ENCODE results near the gene FGFRL1. TPM values are rescaled to one million over a fixed set of nuclear protein-coding genes. Genes with fewer than 3 reads are reported as not detected.

Gene FGFRL1
- total and polyA plus RNA-seq, 2 of the 13 experiments (the other 11 are each of a cell fraction or from before 2014, with no cell fraction given) = 19.1 to 30.6 TPM

DNA sequence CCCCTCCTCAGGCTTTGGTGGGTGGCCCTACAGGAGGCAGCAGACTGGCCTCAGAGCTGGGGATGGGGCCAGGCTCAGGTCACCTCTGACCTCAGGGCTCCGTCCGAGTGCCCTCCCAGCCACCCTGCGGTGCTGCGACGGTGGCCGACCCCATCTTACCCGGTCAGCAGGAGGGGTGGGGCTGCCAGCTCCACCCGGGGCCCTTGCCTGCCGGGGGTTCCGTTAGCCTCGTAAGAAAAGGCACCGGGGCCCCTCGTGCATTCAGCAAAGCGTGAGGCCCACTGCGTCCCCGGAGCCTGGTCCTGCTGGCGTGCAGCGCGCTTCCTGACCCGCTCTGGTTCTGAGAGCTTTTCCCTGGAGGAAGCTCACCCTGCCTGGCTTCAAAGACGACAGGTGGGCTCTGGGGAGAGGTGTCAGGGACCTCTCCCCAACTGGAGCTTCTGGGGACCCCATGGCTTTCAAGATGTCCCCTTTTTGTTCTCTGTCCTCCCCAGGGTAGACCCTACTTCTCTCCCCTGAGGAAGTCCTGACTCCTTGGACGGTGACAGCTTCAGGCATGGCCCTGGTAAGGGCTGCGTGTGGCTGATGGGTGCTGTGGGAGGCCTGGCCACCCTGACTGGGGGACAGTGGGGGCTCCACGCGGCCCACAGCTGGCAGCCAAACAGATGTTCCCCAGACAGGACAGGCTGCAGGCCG is 15.9 kb downstream of the FGFRL1 start (continued):
- TF ChIP-seq ZFP36 (IDR thresholded peaks at IDR 0.05; ENCODE audit: borderline replicate concordance, low read depth, low read length, partially characterized antibody) (no peak), HCFC1 (IDR thresholded peaks at IDR 0.05; ENCODE audit: low read depth, low read length) (no peak), ZNF776 (CRISPR knock-in tag; IDR thresholded peaks at IDR 0.05) (no peak), SRSF1 (optimal IDR thresholded peaks at IDR 0.05; ENCODE audit: low read depth, low read length) (peak; percentile 3), TBP (CRISPR knock-in tag; IDR thresholded peaks at IDR 0.05) (no peak), DPF2 (CRISPR knock-in tag; IDR thresholded peaks at IDR 0.05; ENCODE audit: borderline replicate concordance, low read depth) (no peak), CENPX (CRISPR knock-in tag; IDR thresholded peaks at IDR 0.05) (no peak), SMC3 (IDR thresholded peaks at IDR 0.05; ENCODE audit: low read length) (no peak), JDP2 (CRISPR knock-in tag; IDR thresholded peaks at IDR 0.05; ENCODE audit: borderline replicate concordance) (no peak), ZNF737 (CRISPR knock-in tag; IDR thresholded peaks at IDR 0.05; ENCODE audit: borderline replicate concordance) (no peak), ARNTL (CRISPR knock-in tag; IDR thresholded peaks at IDR 0.05) (no peak), EP300 (IDR thresholded peaks at IDR 0.05; ENCODE audit: low read depth in 2 of 2, low read length in 2 of 2) (no peak), EP300 (CRISPR knock-in tag; IDR thresholded peaks at IDR 0.05; ENCODE audit: borderline replicate concordance) (no peak), ATF1 (CRISPR knock-in tag; IDR thresholded peaks at IDR 0.05) (no peak), ZNF564 (CRISPR knock-in tag; IDR thresholded peaks at IDR 0.05) (0 out of 2 replicates have a peak, but pooled peaks have one; percentile 37), ZBTB38 (CRISPR knock-in tag; IDR thresholded peaks at IDR 0.05) (no peak), NFIB (CRISPR knock-in tag; IDR thresholded peaks at IDR 0.05; ENCODE audit: borderline replicate concordance) (no peak), ZNF557 (CRISPR knock-in tag; IDR thresholded peaks at IDR 0.05) (no peak), RBFOX2 (IDR thresholded peaks at IDR 0.05; ENCODE audit: low read depth, low read length) (peak; percentile 44; the same call in 1 of the 2 replicates)
- TF ChIP-seq, protein P1, sequence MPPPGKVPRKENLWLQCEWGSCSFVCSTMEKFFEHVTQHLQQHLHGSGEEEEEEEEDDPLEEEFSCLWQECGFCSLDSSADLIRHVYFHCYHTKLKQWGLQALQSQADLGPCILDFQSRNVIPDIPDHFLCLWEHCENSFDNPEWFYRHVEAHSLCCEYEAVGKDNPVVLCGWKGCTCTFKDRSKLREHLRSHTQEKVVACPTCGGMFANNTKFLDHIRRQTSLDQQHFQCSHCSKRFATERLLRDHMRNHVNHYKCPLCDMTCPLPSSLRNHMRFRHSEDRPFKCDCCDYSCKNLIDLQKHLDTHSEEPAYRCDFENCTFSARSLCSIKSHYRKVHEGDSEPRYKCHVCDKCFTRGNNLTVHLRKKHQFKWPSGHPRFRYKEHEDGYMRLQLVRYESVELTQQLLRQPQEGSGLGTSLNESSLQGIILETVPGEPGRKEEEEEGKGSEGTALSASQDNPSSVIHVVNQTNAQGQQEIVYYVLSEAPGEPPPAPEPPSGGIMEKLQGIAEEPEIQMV (CRISPR knock-in tag; IDR thresholded peaks at IDR 0.05; ENCODE audit: low read depth) = no peak
- TF ChIP-seq, protein P2, sequence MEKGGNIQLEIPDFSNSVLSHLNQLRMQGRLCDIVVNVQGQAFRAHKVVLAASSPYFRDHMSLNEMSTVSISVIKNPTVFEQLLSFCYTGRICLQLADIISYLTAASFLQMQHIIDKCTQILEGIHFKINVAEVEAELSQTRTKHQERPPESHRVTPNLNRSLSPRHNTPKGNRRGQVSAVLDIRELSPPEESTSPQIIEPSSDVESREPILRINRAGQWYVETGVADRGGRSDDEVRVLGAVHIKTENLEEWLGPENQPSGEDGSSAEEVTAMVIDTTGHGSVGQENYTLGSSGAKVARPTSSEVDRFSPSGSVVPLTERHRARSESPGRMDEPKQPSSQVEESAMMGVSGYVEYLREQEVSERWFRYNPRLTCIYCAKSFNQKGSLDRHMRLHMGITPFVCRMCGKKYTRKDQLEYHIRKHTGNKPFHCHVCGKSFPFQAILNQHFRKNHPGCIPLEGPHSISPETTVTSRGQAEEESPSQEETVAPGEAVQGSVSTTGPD (CRISPR knock-in tag; IDR thresholded peaks at IDR 0.05) = no peak
- TF ChIP-seq, protein P3, sequence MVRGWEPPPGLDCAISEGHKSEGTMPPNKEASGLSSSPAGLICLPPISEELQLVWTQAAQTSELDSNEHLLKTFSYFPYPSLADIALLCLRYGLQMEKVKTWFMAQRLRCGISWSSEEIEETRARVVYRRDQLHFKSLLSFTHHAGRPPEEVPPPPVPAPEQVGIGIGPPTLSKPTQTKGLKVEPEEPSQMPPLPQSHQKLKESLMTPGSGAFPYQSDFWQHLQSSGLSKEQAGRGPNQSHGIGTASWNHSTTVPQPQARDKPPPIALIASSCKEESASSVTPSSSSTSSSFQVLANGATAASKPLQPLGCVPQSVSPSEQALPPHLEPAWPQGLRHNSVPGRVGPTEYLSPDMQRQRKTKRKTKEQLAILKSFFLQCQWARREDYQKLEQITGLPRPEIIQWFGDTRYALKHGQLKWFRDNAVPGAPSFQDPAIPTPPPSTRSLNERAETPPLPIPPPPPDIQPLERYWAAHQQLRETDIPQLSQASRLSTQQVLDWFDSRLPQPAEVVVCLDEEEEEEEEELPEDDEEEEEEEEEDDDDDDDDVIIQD (CRISPR knock-in tag; IDR thresholded peaks at IDR 0.05; ENCODE audit: low read depth) = no peak
- TF ChIP-seq, protein P4, sequence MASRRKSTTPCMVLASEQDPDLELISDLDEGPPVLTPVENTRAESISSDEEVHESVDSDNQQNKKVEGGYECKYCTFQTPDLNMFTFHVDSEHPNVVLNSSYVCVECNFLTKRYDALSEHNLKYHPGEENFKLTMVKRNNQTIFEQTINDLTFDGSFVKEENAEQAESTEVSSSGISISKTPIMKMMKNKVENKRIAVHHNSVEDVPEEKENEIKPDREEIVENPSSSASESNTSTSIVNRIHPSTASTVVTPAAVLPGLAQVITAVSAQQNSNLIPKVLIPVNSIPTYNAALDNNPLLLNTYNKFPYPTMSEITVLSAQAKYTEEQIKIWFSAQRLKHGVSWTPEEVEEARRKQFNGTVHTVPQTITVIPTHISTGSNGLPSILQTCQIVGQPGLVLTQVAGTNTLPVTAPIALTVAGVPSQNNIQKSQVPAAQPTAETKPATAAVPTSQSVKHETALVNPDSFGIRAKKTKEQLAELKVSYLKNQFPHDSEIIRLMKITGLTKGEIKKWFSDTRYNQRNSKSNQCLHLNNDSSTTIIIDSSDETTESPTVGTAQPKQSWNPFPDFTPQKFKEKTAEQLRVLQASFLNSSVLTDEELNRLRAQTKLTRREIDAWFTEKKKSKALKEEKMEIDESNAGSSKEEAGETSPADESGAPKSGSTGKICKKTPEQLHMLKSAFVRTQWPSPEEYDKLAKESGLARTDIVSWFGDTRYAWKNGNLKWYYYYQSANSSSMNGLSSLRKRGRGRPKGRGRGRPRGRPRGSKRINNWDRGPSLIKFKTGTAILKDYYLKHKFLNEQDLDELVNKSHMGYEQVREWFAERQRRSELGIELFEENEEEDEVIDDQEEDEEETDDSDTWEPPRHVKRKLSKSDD (CRISPR knock-in tag; IDR thresholded peaks at IDR 0.05; ENCODE audit: low read depth) = no peak
- TF ChIP-seq, protein P5, sequence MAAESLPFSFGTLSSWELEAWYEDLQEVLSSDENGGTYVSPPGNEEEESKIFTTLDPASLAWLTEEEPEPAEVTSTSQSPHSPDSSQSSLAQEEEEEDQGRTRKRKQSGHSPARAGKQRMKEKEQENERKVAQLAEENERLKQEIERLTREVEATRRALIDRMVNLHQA (CRISPR knock-in tag; IDR thresholded peaks at IDR 0.05) = no peak

Data from HepG2 (cell line).